Right renal pelvis (tissue), 4 donors: ENCODE data around the gene FMNL2. TPM values are rescaled to one million over a fixed set of nuclear protein-coding genes. Genes with fewer than 3 reads are reported as not detected.

ENCODE experiments used
- DNase-seq, 4 donors: peaks; one replicate each; pipeline ENCODE4 v3.0.0-alpha.2; 2013; ENCODE audit warnings: low read depth in 4 of 4, low spot score in 3 of 4, missing footprints in 1 of 4
- polyA plus RNA-seq, 4 donors: library from polyadenylated mRNA; unstranded; fragments of 120-200 nt; gene quantifications; one replicate each; pipeline ENCODE4 v1.2.1, GENCODE V29; 2013; ENCODE audit not compliant: insufficient read length in 4 of 4

FMNL2 gene
- polyA plus RNA-seq, 4 donors = 87.8 to 108 (median 103) TPM

DNA sequence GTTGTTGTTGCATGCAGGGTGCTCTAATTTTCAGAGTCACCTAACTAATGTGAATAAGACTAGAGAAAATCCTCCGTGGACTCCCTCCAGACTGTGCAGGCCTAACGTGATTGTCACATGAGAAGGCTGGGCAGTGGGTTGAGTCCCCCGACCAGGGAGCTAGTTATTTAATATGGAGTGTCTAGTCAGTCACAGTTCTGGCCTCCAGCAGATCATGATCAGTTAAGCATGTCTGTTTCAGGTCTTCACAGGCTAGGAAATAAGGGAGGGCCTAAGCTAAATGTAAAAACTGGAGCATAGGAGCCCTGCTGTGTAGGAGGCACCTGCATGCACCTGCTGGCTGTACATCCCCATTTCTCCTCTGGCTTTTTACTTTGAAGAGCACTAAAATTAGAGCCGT is 295.5 kb downstream of the FMNL2 start:
- peak in 1 of 4 donors; percentile 28 for DNase-seq

DNA sequence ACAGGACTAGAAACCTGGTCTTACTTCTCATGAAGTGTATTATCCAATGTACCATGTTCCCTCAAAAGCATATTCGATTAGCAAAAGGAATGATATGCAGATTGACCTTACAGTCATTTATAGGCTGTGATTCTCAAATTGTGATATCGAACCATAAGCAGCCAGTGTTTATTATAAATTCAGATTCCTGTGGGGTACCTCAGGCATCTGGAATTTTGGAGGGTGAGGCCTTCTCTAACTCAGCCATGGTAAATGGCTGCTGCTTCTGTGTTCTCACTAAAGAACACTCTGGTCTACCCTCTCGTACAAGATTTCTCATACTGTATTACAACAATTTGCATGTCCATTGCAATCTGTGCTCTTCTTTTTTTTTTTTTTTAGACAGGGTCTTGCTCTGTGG is 297.8 kb downstream of the FMNL2 start:
- no peak for DNase-seq

GRCh38 chr2:152635635-152636298 is 300.8 kb downstream of the FMNL2 start:
- DNase-seq = peak in 2 of 4 donors; percentile 31 to 35

GRCh38 chr2:152637251-152637650 is 302.3 kb downstream of the FMNL2 start:
- no peak for DNase-seq

GRCh38 chr2:152638056-152638455 is 303.1 kb downstream of the FMNL2 start:
- no peak for DNase-seq

DNA sequence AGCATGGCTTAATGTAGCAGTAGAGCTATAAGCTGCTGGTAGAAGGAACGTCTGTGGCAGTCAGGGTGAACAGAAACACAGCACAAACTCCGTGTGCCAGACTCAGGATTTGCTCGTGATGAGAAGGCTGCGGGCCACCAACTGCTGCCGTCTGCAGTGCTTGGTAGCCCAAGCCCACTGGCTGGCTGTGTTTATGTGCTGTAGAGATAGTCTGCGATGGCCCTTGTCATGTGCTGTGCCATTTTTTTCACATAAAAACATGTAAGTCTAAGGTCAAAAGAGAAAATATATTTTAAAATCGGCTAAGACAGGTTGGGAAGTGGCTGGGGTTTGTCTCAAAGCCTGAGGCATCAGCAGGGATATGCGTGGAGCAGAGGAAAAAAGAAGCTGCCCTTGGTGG is 303.6 kb downstream of the FMNL2 start:
- no peak for DNase-seq

- no peak for DNase-seq
Measured at GRCh38 chr2:152644189-152644873, 309.4 kb downstream of the FMNL2 start.

GRCh38 chr2:152646264-152646663 is 311.3 kb downstream of the FMNL2 start:
- no peak for DNase-seq

DNA sequence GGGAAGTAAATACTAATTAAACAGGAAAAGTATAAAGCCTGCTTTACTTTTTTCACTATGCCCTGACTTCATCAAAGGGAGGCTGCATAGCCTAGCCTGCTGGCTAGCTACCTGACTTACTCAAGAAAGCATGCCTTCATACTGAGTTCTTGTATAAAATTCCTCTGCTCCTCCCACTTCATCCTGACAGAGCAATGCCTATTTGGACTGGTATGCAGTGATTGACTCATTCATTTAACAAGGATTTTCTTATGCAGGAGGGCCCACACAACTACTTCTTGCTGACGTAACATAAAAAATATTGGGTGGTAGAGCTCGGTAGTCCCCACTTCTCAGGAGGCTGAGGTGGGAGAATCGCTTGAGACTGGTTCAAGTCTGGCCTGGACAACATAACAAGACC is 311.8 kb downstream of the FMNL2 start:
- no peak for DNase-seq

GRCh38 chr2:152647552-152647951 is 312.6 kb downstream of the FMNL2 start:
- no peak for DNase-seq

- no peak for DNase-seq
Measured at GRCh38 chr2:152648336-152648735, 313.4 kb downstream of the FMNL2 start.

DNA sequence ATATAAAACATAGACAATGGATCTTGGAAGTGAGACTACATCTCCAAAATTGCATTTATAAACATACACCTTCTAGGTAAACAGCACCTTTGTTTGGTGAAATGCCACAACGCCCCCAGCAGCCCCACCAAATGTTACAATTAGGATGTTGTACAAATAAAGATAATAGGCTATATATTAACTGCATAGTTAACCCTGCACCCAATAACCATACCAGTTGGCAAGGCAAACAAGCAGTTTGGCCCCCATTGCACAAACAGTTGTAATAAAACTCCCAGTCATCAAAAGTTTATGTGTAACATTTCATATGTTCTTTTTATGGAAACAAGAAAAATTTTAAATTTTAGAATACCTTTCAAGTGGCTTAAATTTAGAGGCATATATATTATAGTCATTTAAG is 315.0 kb downstream of the FMNL2 start:
- no peak for DNase-seq

GRCh38 chr2:152650768-152651371 is 315.9 kb downstream of the FMNL2 start:
- DNase-seq = no peak

- no peak for DNase-seq
Measured at GRCh38 chr2:152651834-152652233, 316.9 kb downstream of the FMNL2 start.

GRCh38 chr2:152655880-152656279 is 320.9 kb downstream of the FMNL2 start:
- DNase-seq = no peak

DNA sequence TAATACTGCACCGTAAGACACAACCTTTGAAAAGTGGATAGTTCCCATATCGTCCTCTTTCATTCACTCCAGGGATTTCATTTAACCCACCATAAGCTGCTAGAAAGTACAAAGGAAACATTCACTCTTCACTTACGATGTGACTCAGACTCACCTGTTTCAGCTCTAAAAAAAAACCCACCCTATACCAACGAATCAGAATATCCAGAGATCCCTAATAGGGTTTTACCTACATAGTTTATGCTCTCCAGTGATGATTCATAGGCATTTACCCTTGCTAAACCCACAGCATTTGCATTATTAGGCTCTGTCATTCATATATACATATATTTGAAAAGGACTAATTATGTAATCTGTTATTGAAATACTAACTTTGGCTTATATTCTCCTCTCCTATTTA is 322.1 kb downstream of the FMNL2 start:
- DNase-seq = no peak

DNA sequence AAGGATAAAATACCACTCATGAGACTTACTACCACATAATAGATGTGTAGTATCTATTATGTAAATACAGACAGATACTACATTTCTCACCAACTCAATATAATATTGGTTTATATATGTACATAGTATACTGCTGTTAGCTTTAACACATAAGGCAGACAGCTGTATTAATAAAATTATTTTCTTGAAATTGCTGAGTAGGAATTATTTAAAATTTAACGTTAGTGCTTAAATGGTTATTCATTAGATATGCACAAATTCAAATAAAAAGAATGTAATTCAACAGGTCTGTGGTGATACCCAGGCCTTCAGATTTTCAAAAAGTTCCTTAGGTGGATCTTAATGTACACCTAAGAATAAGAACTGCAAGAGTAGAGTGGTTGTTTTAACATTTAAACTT is 323.2 kb downstream of the FMNL2 start:
- no peak for DNase-seq

GRCh38 chr2:152661076-152661475 is 326.1 kb downstream of the FMNL2 start:
- DNase-seq = no peak

GRCh38 chr2:152664725-152665124 is 329.8 kb downstream of the FMNL2 start:
- no peak for DNase-seq

DNA sequence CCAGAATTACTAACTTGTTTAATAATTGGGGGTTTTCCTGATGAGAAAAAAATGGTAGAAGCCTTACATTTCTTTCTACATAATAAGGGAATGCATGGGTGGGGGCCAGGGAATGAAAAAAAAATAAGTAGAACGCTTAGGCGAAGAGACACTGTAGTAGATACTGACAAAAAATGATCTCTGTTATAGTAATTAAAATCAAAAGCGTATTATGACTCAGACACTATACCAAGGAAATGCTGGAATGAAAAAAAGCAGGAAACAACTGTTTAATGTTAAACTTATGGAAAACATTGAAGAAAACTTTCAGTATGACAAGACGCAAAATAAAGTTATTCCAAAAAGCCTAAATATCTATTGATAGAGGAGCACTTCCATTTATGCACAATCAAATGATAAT is 339.4 kb downstream of the FMNL2 start:
- no peak for DNase-seq

GRCh38 chr2:152676461-152676860 is 341.5 kb downstream of the FMNL2 start:
- no peak for DNase-seq

- DNase-seq = no peak
Measured at GRCh38 chr2:152678808-152679207, 343.8 kb downstream of the FMNL2 start.
